ENCODE results near the gene GPHB5. TPM values are rescaled to one million over a fixed set of nuclear protein-coding genes. Genes with fewer than 3 reads are reported as not detected.
A peak's percentile ranks its signal among the peaks of the same experiment; 100 is the strongest.
"Not testable (repeated sequence)": the region's sequence is repeated elsewhere in the genome, so short reads cannot be mapped to it uniquely, and the experiment has no call there.

Gene GPHB5
- total and polyA plus RNA-seq, 2 experiments from 2014 or later = not detected

DNA sequence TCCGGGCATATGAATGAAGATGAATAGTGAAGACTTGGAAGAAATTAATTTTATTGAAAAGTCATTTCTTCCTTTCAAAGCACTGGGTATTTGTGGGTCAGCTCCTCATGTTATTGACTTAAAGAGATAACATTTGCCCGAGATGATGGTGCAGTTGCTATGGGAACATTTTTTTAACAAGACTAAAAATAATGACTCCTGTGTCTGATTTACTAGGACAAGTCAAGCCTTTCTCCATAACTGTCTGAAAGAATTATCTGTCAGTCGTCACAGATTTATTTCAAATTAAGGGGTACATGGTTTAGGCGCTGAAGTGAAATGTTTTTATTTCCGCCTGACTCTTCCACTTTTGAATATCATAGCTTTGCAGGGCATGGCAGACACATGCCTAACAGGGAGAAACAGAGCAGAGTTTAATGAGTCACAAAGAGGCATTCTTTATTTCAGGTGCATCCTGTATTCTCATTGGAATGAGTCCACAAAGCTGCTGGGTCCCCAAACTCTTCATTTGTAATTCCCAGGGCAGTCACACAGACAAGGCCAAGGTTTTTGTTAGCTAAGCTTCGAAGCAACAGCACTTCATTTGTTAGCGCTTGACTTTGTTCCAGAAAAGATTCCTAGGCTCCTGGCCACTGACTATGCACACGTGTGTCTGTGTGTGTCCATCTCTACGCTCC lies 4.3 kb upstream of the GPHB5 start:
- DNase-seq (ENCODE audit: low spot score) = no peak
- H3K9me2 ChIP-seq (replicated peaks; ENCODE audit: insufficient read depth) = no peaks in the 10 kb centered on the region
- no peak for TF ChIP-seq EZH2 (IDR thresholded peaks at IDR 0.05; ENCODE audit: borderline replicate concordance)
- TF ChIP-seq EZH2phosphoT487 (IDR thresholded peaks at IDR 0.05; ENCODE audit: low read depth, severe bottlenecking, unreplicated experiment) = no peak
- TF ChIP-seq CTCF (IDR thresholded peaks at IDR 0.05; ENCODE audit: poor library complexity) = no peak
- H2AFZ ChIP-seq = no peak overlapping the region
- H3K4me2 ChIP-seq = no peak overlapping the region
- no peaks in the 10 kb centered on the region for H3K4me1 ChIP-seq (ENCODE audit: insufficient read depth)
- H4K20me1 ChIP-seq (ENCODE audit: insufficient read depth, poor library complexity, severe bottlenecking) = no peaks in the 10 kb centered on the region
- no peaks in the 10 kb centered on the region for H3K79me2 ChIP-seq
- H3K9me3 ChIP-seq (ENCODE audit: low read depth) = no peaks in the 10 kb centered on the region
- WGBS (ENCODE audit: low lambda C conversion rate, missing lambda C conversion rate) = 71% methylated on average over 9 of the region's 9 CpGs
- no peaks in the 10 kb centered on the region for H3K36me3 ChIP-seq (replicated peaks; ENCODE audit: insufficient read depth, low read depth)
- no peak overlapping the region for H3K27ac ChIP-seq
- no peaks in the 10 kb centered on the region for H3K27me3 ChIP-seq
- H3K4me3 ChIP-seq = no peak overlapping the region

- 93% methylated on average over 1 of the region's 1 CpG for WGBS (ENCODE audit: low lambda C conversion rate, missing lambda C conversion rate)
- H2AFZ ChIP-seq = no peak overlapping the region
- H3K4me2 ChIP-seq = no peak overlapping the region
Observed at GRCh38 chr14:63322472-63322871, 3.7 kb upstream of the GPHB5 start.

DNA sequence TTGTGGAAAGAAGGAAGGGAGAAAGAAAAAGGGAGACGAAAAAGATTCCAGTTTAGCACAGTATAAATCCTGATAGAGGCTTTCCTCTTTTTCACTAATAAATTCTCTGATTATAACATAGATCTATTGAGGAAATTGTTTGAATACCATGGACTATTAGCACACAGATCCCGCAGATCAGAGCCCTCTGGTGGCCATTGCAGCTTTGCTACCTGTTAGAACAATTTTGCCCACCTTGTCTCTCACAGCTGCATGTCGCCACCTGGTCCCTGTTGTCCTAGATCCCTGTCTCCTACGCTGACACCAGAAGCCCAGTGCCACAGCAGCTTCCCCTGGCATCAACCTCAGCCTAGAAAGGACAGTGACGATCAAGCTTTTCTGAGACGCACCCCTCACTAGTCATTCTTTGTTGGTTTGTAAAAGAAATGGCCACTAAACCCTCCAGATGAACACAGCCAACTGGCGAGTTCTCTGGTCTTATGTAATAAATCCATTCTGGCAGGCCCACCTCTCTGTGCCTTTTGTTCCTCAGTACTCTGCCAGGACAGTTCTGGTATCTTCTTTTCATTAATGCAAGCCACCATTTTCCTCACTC lies 9.9 kb downstream of the GPHB5 start:
- H3K9me2 ChIP-seq (replicated peaks; ENCODE audit: insufficient read depth) = no peaks in the 10 kb centered on the region
- no peaks in the 10 kb centered on the region for H3K9me3 ChIP-seq (ENCODE audit: low read depth)
- no peak overlapping the region for H3K27ac ChIP-seq
- no peaks in the 10 kb centered on the region for H3K4me1 ChIP-seq (ENCODE audit: insufficient read depth)
- peak; percentile 60 for DNase-seq (ENCODE audit: low spot score)
- 65% methylated on average over 7 of the region's 7 CpGs for WGBS (ENCODE audit: low lambda C conversion rate, missing lambda C conversion rate)
- TF ChIP-seq CTCF (IDR thresholded peaks at IDR 0.05; ENCODE audit: poor library complexity) (peak; percentile 56), EZH2phosphoT487 (IDR thresholded peaks at IDR 0.05; ENCODE audit: low read depth, severe bottlenecking, unreplicated experiment) (no peak)
- H3K36me3 ChIP-seq (replicated peaks; ENCODE audit: insufficient read depth, low read depth) = no peaks in the 10 kb centered on the region
- H3K79me2 ChIP-seq = no peaks in the 10 kb centered on the region
- no peaks in the 10 kb centered on the region for H3K27me3 ChIP-seq
- H3K4me3 ChIP-seq = no peak overlapping the region
- no peak overlapping the region for H3K4me2 ChIP-seq
- no peaks in the 10 kb centered on the region for H4K20me1 ChIP-seq (ENCODE audit: insufficient read depth, poor library complexity, severe bottlenecking)
- H2AFZ ChIP-seq = no peak overlapping the region

More at GRCh38 chr14:63322472-63322871, 3.7 kb upstream of the GPHB5 start:
- Histone ChIP-seq H3K9me2 (replicated peaks; ENCODE audit: insufficient read depth) (no peaks in the 10 kb centered on the region), H4K20me1 (ENCODE audit: insufficient read depth, poor library complexity, severe bottlenecking) (no peaks in the 10 kb centered on the region), H3K36me3 (replicated peaks; ENCODE audit: insufficient read depth, low read depth) (no peaks in the 10 kb centered on the region), H3K9me3 (ENCODE audit: low read depth) (no peaks in the 10 kb centered on the region), H3K27me3 (no peaks in the 10 kb centered on the region), H3K27ac (no peak overlapping the region), H3K4me1 (ENCODE audit: insufficient read depth) (no peaks in the 10 kb centered on the region), H3K79me2 (no peaks in the 10 kb centered on the region), H3K4me3 (no peak overlapping the region)
- TF ChIP-seq EZH2phosphoT487 (IDR thresholded peaks at IDR 0.05; ENCODE audit: low read depth, severe bottlenecking, unreplicated experiment) (no peak), CTCF (IDR thresholded peaks at IDR 0.05; ENCODE audit: poor library complexity) (no peak), EZH2 (IDR thresholded peaks at IDR 0.05; ENCODE audit: borderline replicate concordance) (no peak)
- DNase-seq (ENCODE audit: low spot score) = no peak

DNA sequence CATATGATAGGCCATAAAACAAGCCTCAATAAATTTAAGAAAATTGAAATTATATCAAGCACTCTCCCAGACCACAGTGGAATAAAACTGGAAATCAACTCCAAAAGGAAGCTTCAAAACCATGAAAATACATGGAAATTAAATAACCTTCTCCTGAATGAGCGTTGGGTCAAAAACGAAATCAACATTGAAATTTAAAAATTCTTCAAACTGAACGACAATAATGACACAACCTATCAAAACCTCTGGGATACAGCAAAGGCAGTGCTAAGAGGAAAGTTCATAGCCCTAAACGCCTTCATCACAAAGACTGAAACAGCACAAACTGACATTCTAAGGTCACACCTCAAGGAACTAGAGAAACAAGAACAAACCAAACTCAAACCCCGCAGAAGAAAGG lies 14.3 kb downstream of the GPHB5 start:
- H3K4me2 ChIP-seq; H3K9me3 ChIP-seq (ENCODE audit: low read depth); H4K20me1 ChIP-seq (ENCODE audit: insufficient read depth, poor library complexity, severe bottlenecking); H3K36me3 ChIP-seq (replicated peaks; ENCODE audit: insufficient read depth, low read depth); DNase-seq (ENCODE audit: low spot score); H3K4me3 ChIP-seq; H3K79me2 ChIP-seq; H3K4me1 ChIP-seq (ENCODE audit: insufficient read depth); H3K27me3 ChIP-seq; H2AFZ ChIP-seq; H3K9me2 ChIP-seq (replicated peaks; ENCODE audit: insufficient read depth); H3K27ac ChIP-seq: not testable (repeated sequence)
- 96% methylated on average over 5 of the region's 5 CpGs for WGBS (ENCODE audit: low lambda C conversion rate, missing lambda C conversion rate)

Data from hepatocyte (in vitro differentiated cells).